NB4 (cell line): ENCODE measurements around the gene TMEM109.

Experiments
- DNase-seq: peaks from one replicate; pipeline ENCODE4 v3.0.0; 2010; ENCODE audit warnings: low read depth
- H3K4me3 ChIP-seq: one replicate; pipeline ENCODE4 v1.5.1; 2011; ENCODE audit warnings: mild to moderate bottlenecking, low read depth, low read length, moderate library complexity
- CTCF ChIP-seq: IDR thresholded peaks from one replicate; pipeline ENCODE4 v1.5.1; 2012; ENCODE audit warnings: low read depth, low read length
- MAX ChIP-seq: IDR thresholded peaks from 2 replicates; pipeline ENCODE4 v1.6.1; 2011; ENCODE audit warnings: low read depth, low read length
- MYC ChIP-seq: IDR thresholded peaks from 2 replicates; pipeline ENCODE4 v1.6.1; 2011; ENCODE audit warnings: low read depth, low read length
- POLR2A ChIP-seq: IDR thresholded peaks from 2 replicates; pipeline ENCODE4 v1.6.1; 2011; ENCODE audit warnings: mild to moderate bottlenecking; ENCODE audit not compliant: insufficient read length; ENCODE audit errors: extremely low read depth

The TMEM109 gene

GRCh38 chr11:60912851-60913528, 968 bp upstream of the TMEM109 start:
- TF ChIP-seq CTCF = no peak
- no peak for TF ChIP-seq MAX
- no peak for TF ChIP-seq MYC
- TF ChIP-seq POLR2A = no peak
- H3K4me3 ChIP-seq = peak overlapping the region; percentile 89
- no peak for DNase-seq

GRCh38 chr11:60914633-60915247, 782 bp downstream of the TMEM109 start:
- TF ChIP-seq MAX = peak; percentile 69
- TF ChIP-seq MYC = no peak
- TF ChIP-seq CTCF = no peak
- TF ChIP-seq POLR2A = no peak
- peak; percentile 70 for DNase-seq
- H3K4me3 ChIP-seq = peak overlapping the region; percentile 89

GRCh38 chr11:60915248-60915914, 1.4 kb downstream of the TMEM109 start:
- peak; percentile 62 for TF ChIP-seq CTCF
- TF ChIP-seq POLR2A = no peak
- no peak for TF ChIP-seq MYC
- no peak; the same call in 1 of the 2 replicates for TF ChIP-seq MAX
- H3K4me3 ChIP-seq = peak overlapping the region; percentile 89
- DNase-seq = peak; percentile 86

- TF ChIP-seq MAX (no peak), MYC (no peak), CTCF (no peak), POLR2A (no peak)
- H3K4me3 ChIP-seq = no peak overlapping the region
- DNase-seq = no peak
Observed at GRCh38 chr11:60916669-60917206, 2.8 kb downstream of the TMEM109 start.

GRCh38 chr11:60917267-60917666, 3.3 kb downstream of the TMEM109 start:
- H3K4me3 ChIP-seq = no peak overlapping the region
- no peak for TF ChIP-seq POLR2A
- no peak for TF ChIP-seq MYC
- TF ChIP-seq CTCF = no peak
- TF ChIP-seq MAX = no peak
- no peak for DNase-seq
